Endodermal cell (in vitro differentiated cells): ENCODE data around the gene PIM1. TPM values are rescaled to one million over a fixed set of nuclear protein-coding genes. Genes with fewer than 3 reads are reported as not detected.
A peak's percentile ranks its signal among the peaks of the same experiment; 100 is the strongest.

Experiments
- DNase-seq: peaks from one replicate; pipeline ENCODE4 v3.0.0-alpha.2; 2017
- H3K27ac ChIP-seq: 2 replicates; pipeline ENCODE4 v1.5.1; 2013; ENCODE audit warnings: mild to moderate bottlenecking, low read depth, low read length, moderate library complexity
- H3K27me3 ChIP-seq: 2 replicates; pipeline ENCODE4 v1.6.1; 2013; ENCODE audit warnings: mild to moderate bottlenecking, low read length, moderate library complexity; ENCODE audit not compliant: insufficient read depth, control insufficient read depth, poor library complexity, severe bottlenecking
- H3K36me3 ChIP-seq: 2 replicates; pipeline ENCODE4 v1.7.0; 2013; ENCODE audit warnings: mild to moderate bottlenecking, low read length, moderate library complexity; ENCODE audit not compliant: control insufficient read depth, insufficient read depth
- H3K4me1 ChIP-seq: one replicate; pipeline ENCODE4 v1.7.0; 2013; ENCODE audit warnings: low read length; ENCODE audit not compliant: control insufficient read depth, insufficient read depth
- H3K4me3 ChIP-seq: 2 replicates; pipeline ENCODE4 v1.5.1; 2013; ENCODE audit warnings: mild to moderate bottlenecking, low read length, moderate library complexity
- H3K9ac ChIP-seq: 2 replicates; pipeline ENCODE4 v1.6.1; 2013; ENCODE audit warnings: mild to moderate bottlenecking, low read length, moderate library complexity; ENCODE audit not compliant: poor library complexity, severe bottlenecking; ENCODE audit errors: extremely low read depth
- H3K9me3 ChIP-seq: 2 replicates; pipeline ENCODE4 v1.6.1; 2013; ENCODE audit warnings: mild to moderate bottlenecking, low read length, moderate library complexity; ENCODE audit not compliant: control insufficient read depth
- H3K27ac Mint-ChIP-seq: 2 replicates; pipeline ENCODE4 v1.8.0; 2020; ENCODE audit warnings: mixed read lengths
- H3K27me3 Mint-ChIP-seq: 2 replicates; pipeline ENCODE4 v1.8.0; 2021; ENCODE audit warnings: mild to moderate bottlenecking, mixed read lengths; ENCODE audit not compliant: insufficient read depth
- H3K36me3 Mint-ChIP-seq: 2 replicates; pipeline ENCODE4 v1.8.0; 2020; ENCODE audit warnings: low read depth, mixed read lengths
- H3K4me1 Mint-ChIP-seq: 2 replicates; pipeline ENCODE4 v1.8.0; 2020; ENCODE audit warnings: mixed read lengths
- H3K4me3 Mint-ChIP-seq: 2 replicates; pipeline ENCODE4 v1.8.0; 2020; ENCODE audit warnings: mild to moderate bottlenecking, moderate library complexity, mixed read lengths
- H3K9me3 Mint-ChIP-seq: 2 replicates; pipeline ENCODE4 v1.8.0; 2020; ENCODE audit warnings: mild to moderate bottlenecking, mixed read lengths
- WGBS, 2 experiments: methylation state at CpG; one replicate each; pipeline versions ENCODE4 v1.1.5 to v1.1.7; 2013; ENCODE audit warnings: missing lambda C conversion rate in 2 of 2, mixed read lengths in 1 of 2; ENCODE audit not compliant: insufficient coverage in 1 of 2, insufficient read length in 1 of 2; 5-methylcytosine and 5-hydroxymethylcytosine counted together
- long read RNA-seq, 4 experiments: library from polyadenylated mRNA in 2 of 4; library from RNA in 1 of 4; library from capped mRNA in 1 of 4; stranded (forward) in 3 of 4; unstranded in 1 of 4; transcript quantifications; one replicate each; pipeline ENCODE4 v2.0.0, GENCODE V29; 2020 to 2021; ENCODE audit warnings: inconsistent platforms in 1 of 4
- polyA plus RNA-seq, 2 experiments: library from polyadenylated mRNA; stranded (reverse); fragments of 50-300 nt; gene quantifications; one replicate each; pipeline ENCODE4 v1.2.3, GENCODE V29; 2013
- total RNA-seq, 2 donors: library from RNA; stranded (reverse); fragmentation: NEBNext Ultra II Directional in 1 of 2; extraction: Animal tissue kit (Norgen Biotek cat#: 25700) in 1 of 2; gene quantifications; 2 replicates in 1 of 2; 3 replicates in 1 of 2; pipeline ENCODE4 v1.2.1, GENCODE V29; 2021
- TF ChIP-seq, protein P1 (sequence below): fragments of 200-600 bp; sonication (generic); conservative IDR thresholded peaks from 2 replicates; pipeline ENCODE4 v1.5.0; 2021; ENCODE audit warnings: antibody characterized with exemption, mild to moderate bottlenecking

Gene PIM1
- 10 to 100 TPM; 43.9 to 65.3 TPM for total RNA-seq
- polyA plus RNA-seq (2013, experiment 1 of 2) = 46.6 TPM
- polyA plus RNA-seq (2013, experiment 2 of 2) = 45.2 TPM
- long read RNA-seq, experiment 1, transcript PIM1-201 (6 exons, 2,650 nt) = major isoform, 10 of 28 reads
- long read RNA-seq, experiment 1, partial matches to known transcripts = 17 of 28 reads
- long read RNA-seq, experiment 1, other reads (novel, unspliced or antisense) = 1 of 28 reads
- long read RNA-seq, experiment 2, transcript PIM1-201 (6 exons, 2,650 nt) = major isoform, 52 of 61 reads
- long read RNA-seq, experiment 2, partial matches to known transcripts = 4 of 61 reads
- long read RNA-seq, experiment 2, other reads (novel, unspliced or antisense) = 5 of 61 reads
- long read RNA-seq, experiment 3, transcript PIM1-201 (6 exons, 2,650 nt) = major isoform, 82 of 99 reads
- long read RNA-seq, experiment 3, partial matches to known transcripts = 3 of 99 reads
- long read RNA-seq, experiment 3, other reads (novel, unspliced or antisense) = 14 of 99 reads
- long read RNA-seq, experiment 4, partial matches to known transcripts = 1 of 43 reads
- long read RNA-seq, experiment 4, other reads (novel, unspliced or antisense) = 42 of 43 reads

DNA sequence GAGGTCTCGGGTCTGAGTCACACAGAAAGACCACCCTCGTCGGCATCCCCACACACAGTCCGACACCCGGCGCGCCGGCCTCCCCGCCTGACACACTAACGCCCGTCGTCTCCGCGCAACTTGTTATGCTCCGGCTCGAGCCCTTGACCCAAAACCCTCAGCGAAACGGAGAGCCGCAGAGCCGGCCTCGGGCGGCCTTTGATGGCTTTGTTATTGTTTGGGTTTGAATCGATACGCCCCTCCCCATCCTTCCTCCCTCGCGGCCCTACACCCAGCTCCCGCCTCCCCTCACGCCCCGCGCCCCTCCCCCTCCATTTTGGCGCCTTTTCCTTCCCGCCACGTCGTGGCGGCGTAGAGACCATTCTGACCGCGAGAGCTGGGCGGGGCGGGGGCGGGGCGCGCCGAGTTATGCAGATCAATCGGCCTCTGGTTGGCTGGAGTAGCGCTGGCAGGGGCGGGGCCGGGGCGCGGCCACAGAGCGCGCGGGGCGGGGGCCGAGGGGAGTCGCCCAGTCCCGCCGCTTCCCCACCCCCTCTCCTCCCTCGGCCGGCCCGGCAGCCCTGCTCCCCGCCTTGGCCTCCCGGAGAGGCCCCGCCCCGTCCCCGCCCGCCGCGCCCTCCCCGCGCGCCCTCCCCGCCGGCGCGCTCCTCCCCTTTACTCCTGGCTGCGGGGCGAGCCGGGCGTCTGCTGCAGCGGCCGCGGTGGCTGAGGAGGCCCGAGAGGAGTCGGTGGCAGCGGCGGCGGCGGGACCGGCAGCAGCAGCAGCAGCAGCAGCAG lies at the start of gene PIM1:
PIM1 (plus strand) TSS at position 657 of the 777 bp plus-strand sequence. CDS start 424 bp downstream, outside the sequence.
- Mint-ChIP-seq H3K27ac (peak within 1 kb of the TSS; percentile 99), H3K9me3 (no peaks in the 10 kb centered on the region), H3K36me3 (peaks cover 26% of the 10 kb centered on the region), H3K27me3 (no peaks in the 10 kb centered on the region), H3K4me3 (peak within 1 kb of the TSS; percentile 91), H3K4me1 (peaks cover 30% of the 10 kb centered on the region)
- H3K27ac ChIP-seq = peak within 1 kb of the TSS; percentile 99
- H3K4me3 ChIP-seq = peak within 1 kb of the TSS; percentile 95
- peaks cover 2% of the 10 kb centered on the region for H3K4me1 ChIP-seq
- peaks cover 33% of the 10 kb centered on the region for H3K36me3 ChIP-seq
- H3K9me3 ChIP-seq = no peaks in the 10 kb centered on the region
- DNase-seq = peak; percentile 100
- H3K9ac ChIP-seq = peak within 1 kb of the TSS; percentile 92
- 0 to 1% methylated on average over 15 to 84 of the region's 90 CpGs for WGBS, 2 experiments
- no peaks in the 10 kb centered on the region for H3K27me3 ChIP-seq
- TF ChIP-seq, protein P1, sequence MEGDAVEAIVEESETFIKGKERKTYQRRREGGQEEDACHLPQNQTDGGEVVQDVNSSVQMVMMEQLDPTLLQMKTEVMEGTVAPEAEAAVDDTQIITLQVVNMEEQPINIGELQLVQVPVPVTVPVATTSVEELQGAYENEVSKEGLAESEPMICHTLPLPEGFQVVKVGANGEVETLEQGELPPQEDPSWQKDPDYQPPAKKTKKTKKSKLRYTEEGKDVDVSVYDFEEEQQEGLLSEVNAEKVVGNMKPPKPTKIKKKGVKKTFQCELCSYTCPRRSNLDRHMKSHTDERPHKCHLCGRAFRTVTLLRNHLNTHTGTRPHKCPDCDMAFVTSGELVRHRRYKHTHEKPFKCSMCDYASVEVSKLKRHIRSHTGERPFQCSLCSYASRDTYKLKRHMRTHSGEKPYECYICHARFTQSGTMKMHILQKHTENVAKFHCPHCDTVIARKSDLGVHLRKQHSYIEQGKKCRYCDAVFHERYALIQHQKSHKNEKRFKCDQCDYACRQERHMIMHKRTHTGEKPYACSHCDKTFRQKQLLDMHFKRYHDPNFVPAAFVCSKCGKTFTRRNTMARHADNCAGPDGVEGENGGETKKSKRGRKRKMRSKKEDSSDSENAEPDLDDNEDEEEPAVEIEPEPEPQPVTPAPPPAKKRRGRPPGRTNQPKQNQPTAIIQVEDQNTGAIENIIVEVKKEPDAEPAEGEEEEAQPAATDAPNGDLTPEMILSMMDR = no peak

DNA sequence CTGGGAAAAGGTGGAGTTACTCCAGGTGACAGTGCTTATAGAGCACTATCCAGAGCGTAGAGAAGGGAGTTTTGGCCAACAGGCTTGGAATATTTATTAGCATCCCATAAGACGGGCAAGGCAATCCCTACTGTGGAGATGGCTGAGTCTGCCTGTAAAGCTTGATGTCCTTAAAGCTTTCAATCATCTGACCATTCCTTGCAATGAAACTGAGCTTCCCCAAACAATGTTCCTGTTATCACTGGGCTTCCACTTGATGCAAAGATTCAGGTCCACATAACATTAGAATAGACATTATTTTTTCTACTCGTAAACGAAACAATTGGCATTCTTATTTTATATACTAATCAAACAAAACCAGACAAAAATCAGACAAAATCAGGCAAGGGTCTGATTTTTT lies 48.4 kb upstream of the PIM1 start:
- Histone ChIP-seq H3K27me3 (no peaks in the 10 kb centered on the region), H3K9me3 (peaks cover 5% of the 10 kb centered on the region), H3K27ac (no peak overlapping the region), H3K4me1 (peaks cover 9% of the 10 kb centered on the region), H3K4me3 (no peak overlapping the region), H3K36me3 (peaks cover 8% of the 10 kb centered on the region), H3K9ac (no peak overlapping the region)
- no peak overlapping the region for H3K27ac Mint-ChIP-seq
- no peak overlapping the region for H3K4me3 Mint-ChIP-seq
- no peaks in the 10 kb centered on the region for H3K9me3 Mint-ChIP-seq
- 75 to 95% methylated on average over 4 of the region's 4 CpGs for WGBS, 2 experiments
- peaks cover 3% of the 10 kb centered on the region for H3K36me3 Mint-ChIP-seq
- TF ChIP-seq, protein P1 = no peak
- H3K4me1 Mint-ChIP-seq = peaks cover 25% of the 10 kb centered on the region
- DNase-seq = no peak
- no peaks in the 10 kb centered on the region for H3K27me3 Mint-ChIP-seq

DNA sequence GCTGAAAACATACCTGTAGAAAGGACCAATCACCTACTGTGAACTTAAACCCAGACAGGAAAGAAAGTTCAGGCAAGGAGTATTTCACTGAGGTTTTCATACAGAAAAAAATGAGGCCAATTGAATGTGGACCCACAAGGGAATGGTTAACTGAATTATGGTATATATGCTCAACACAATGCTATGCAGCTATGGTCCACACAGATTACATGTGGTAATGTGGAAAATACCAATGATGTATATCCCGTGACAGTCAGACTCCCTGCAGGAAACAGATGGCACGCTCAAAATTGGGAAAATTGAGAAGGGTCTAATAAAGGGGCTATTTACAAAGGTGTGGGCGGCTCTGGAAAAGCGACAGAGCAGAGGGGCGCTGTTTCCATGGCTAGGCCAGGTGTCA lies 47.1 kb upstream of the PIM1 start:
- Histone ChIP-seq H3K9ac (no peak overlapping the region), H3K27me3 (no peaks in the 10 kb centered on the region), H3K9me3 (peaks cover 5% of the 10 kb centered on the region), H3K4me1 (peaks cover 14% of the 10 kb centered on the region), H3K4me3 (no peak overlapping the region), H3K36me3 (peaks cover 8% of the 10 kb centered on the region), H3K27ac (no peak overlapping the region)
- Mint-ChIP-seq H3K36me3 (no peaks in the 10 kb centered on the region), H3K4me1 (peaks cover 33% of the 10 kb centered on the region), H3K4me3 (no peak overlapping the region), H3K27ac (peak overlapping the region; percentile 30), H3K9me3 (no peaks in the 10 kb centered on the region), H3K27me3 (no peaks in the 10 kb centered on the region)
- no peak for DNase-seq
- TF ChIP-seq, protein P1 = no peak
- 94 to 98% methylated on average over 5 of the region's 5 CpGs for WGBS, 2 experiments
